Kidney (tissue), 14 donors: ENCODE data around the gene HDC. TPM values are rescaled to one million over a fixed set of nuclear protein-coding genes. Genes with fewer than 3 reads are reported as not detected.

Experiments used
- DNase-seq, 5 donors: peaks; one replicate each; pipeline ENCODE4 v3.0.0-alpha.2; 2013 to 2020
- FAIRE-seq: peaks from 2 replicates; lab custom pipeline; 2012; peaks lifted over from hg19 to GRCh38; lab: Jason Lieb, UNC
- H3K27ac ChIP-seq, 2 donors: one replicate each; pipeline ENCODE4 v1.7.0; 2013; ENCODE audit warnings: low read depth in 2 of 2, low read length in 2 of 2, inconsistent platforms in 1 of 2
- H3K27me3 ChIP-seq: one replicate; pipeline ENCODE4 v1.7.1; 2013; ENCODE audit warnings: low read length, inconsistent platforms; ENCODE audit not compliant: control insufficient read depth, insufficient read depth
- H3K36me3 ChIP-seq, 3 donors: one replicate each; pipeline versions ENCODE4 v1.7.0 to v1.7.1; 2013; ENCODE audit warnings: low read length in 3 of 3, control low read depth in 1 of 3, inconsistent platforms in 1 of 3; ENCODE audit not compliant: insufficient read depth in 3 of 3, control insufficient read depth in 2 of 3
- H3K4me1 ChIP-seq, 3 donors: one replicate each; pipeline versions ENCODE4 v1.7.0 to v1.7.1; 2013; ENCODE audit warnings: low read length in 3 of 3, inconsistent platforms in 1 of 3, low read depth in 1 of 3; ENCODE audit not compliant: control insufficient read depth in 2 of 3, insufficient read depth in 2 of 3
- H3K4me3 ChIP-seq, 3 donors: one replicate each; pipeline versions ENCODE4 v1.7.0 to v1.8.1; 2013; ENCODE audit warnings: low read length in 3 of 3, control low read depth in 1 of 3, inconsistent platforms in 1 of 3
- H3K9ac ChIP-seq, 3 donors: one replicate each; pipeline versions ENCODE4 v1.7.0 to v1.7.1; 2013; ENCODE audit warnings: low read length in 3 of 3, control low read depth in 1 of 3, inconsistent platforms in 1 of 3
- H3K9me3 ChIP-seq, 3 donors: one replicate each; pipeline versions ENCODE4 v1.7.0 to v1.7.1; 2013; ENCODE audit warnings: low read length in 3 of 3, control low read depth in 1 of 3, inconsistent platforms in 1 of 3; ENCODE audit not compliant: control insufficient read depth in 2 of 3, insufficient read depth in 1 of 3
- CTCF ChIP-seq: IDR thresholded peaks from 3 replicates; pipeline ENCODE4 v1.5.1; 2012; ENCODE audit warnings: mild to moderate bottlenecking, moderate library complexity, borderline replicate concordance; ENCODE audit not compliant: insufficient read depth; ENCODE audit errors: extremely low read depth
- intact Hi-C: fragments of 100-400 bp; cut with DNase I; formaldehyde crosslinking; loops from one replicate; pipeline ENCODE4 v1.11.1; 2022
- polyA plus RNA-seq: library from polyadenylated mRNA; stranded (reverse); fragments of 350-450 nt; fragmentation: Illumina TruSeq; extraction: RNeasy Lipid Tissue Mini Kit (QIAGEN cat#74804); gene quantifications from one replicate; pipeline ENCODE4 v1.2.3, GENCODE V29; 2014; ENCODE audit warnings: low read depth, low replicate concordance; ENCODE audit not compliant: insufficient read depth
- total RNA-seq: library from RNA; stranded (reverse); fragmentation: NEBNext Ultra II Directional; extraction: Animal tissue kit (Norgen Biotek cat#: 25700); gene quantifications from one replicate; pipeline ENCODE4 v1.2.1, GENCODE V29; 2021
- donor health status: control.
- donor health status: control.
- donor health status: control.
- donor health status: control.
- donor health status: control.
- donor health status: DM: yes; HTN: yes; CAD: no.
- donor health status: Normal renal cell carcinoma (clear cell type).

HDC gene
- total and polyA plus RNA-seq, 2 donors from 2014 or later = 12.9 TPM; not detected in 1

GRCh38 chr15:50252556-50252955, 13.0 kb downstream of the HDC start:
- no peak for TF ChIP-seq CTCF
- Histone ChIP-seq H3K36me3 (no peaks in the 10 kb centered on the region), H3K27me3 (no peaks in the 10 kb centered on the region), H3K9ac (no peak overlapping the region), H3K4me3 (no peak overlapping the region), H3K9me3 (no peaks in the 10 kb centered on the region), H3K27ac (no peak overlapping the region), H3K4me1 (peaks cover 0 to 3% (median 0%) of the 10 kb centered on the region in 3 donors)
- no peak for DNase-seq
- intact Hi-C loops = no loop called here
- no peak for FAIRE-seq

GRCh38 chr15:50251638-50252182, 13.8 kb downstream of the HDC start:
- H3K27me3 ChIP-seq = no peaks in the 10 kb centered on the region
- H3K9me3 ChIP-seq = no peaks in the 10 kb centered on the region
- no peak overlapping the region for H3K9ac ChIP-seq
- FAIRE-seq (no peak), DNase-seq (no peak)
- no peak overlapping the region for H3K4me3 ChIP-seq
- H3K27ac ChIP-seq = no peak overlapping the region
- no peak for TF ChIP-seq CTCF
- intact Hi-C loops = no loop called here
- peaks cover 0 to 3% (median 0%) of the 10 kb centered on the region in 3 donors for H3K4me1 ChIP-seq
- no peaks in the 10 kb centered on the region for H3K36me3 ChIP-seq

- DNase-seq (no peak), FAIRE-seq (no peak)
- Histone ChIP-seq H3K36me3 (no peaks in the 10 kb centered on the region), H3K27ac (no peak overlapping the region), H3K4me3 (no peak overlapping the region), H3K9me3 (no peaks in the 10 kb centered on the region), H3K9ac (no peak overlapping the region), H3K4me1 (peaks cover 0 to 3% (median 0%) of the 10 kb centered on the region in 3 donors), H3K27me3 (no peaks in the 10 kb centered on the region)
- intact Hi-C loops = no loop called here
- no peak for TF ChIP-seq CTCF
Measured at GRCh38 chr15:50250760-50251394, 14.6 kb downstream of the HDC start.
